DOHH2 (cell line): ENCODE results near the gene MYO10.

Source experiments
- H3F3A ChIP-seq: fragments of 200-600 bp; sonication (generic), shearing (Covaris generic); 2 replicates; pipeline ENCODE4 v1.6.0; 2016; ENCODE audit warnings: antibody characterized with exemption, mild to moderate bottlenecking; ENCODE audit not compliant: control insufficient read depth, insufficient read depth
- H3K27ac ChIP-seq: fragments of 200-600 bp; sonication (generic); 2 replicates; pipeline ENCODE4 v1.5.1; 2014; ENCODE audit warnings: low read depth, mild to moderate bottlenecking, low read length, moderate library complexity
- H3K27me3 ChIP-seq: fragments of 200-600 bp; sonication (generic); 2 replicates; pipeline ENCODE4 v1.6.1; 2014; ENCODE audit warnings: mild to moderate bottlenecking, low read length, mixed read lengths; ENCODE audit not compliant: control insufficient read depth
- H3K36me3 ChIP-seq: fragments of 200-600 bp; sonication (generic); 2 replicates; pipeline ENCODE4 v1.6.1; 2014; ENCODE audit warnings: mild to moderate bottlenecking, low read length, moderate library complexity, mixed read lengths; ENCODE audit not compliant: control insufficient read depth
- H3K4me1 ChIP-seq: fragments of 200-600 bp; sonication (generic); 2 replicates; pipeline ENCODE4 v1.6.1; 2014; ENCODE audit warnings: mild to moderate bottlenecking, low read length, mixed read lengths; ENCODE audit not compliant: control insufficient read depth
- H3K4me2 ChIP-seq: fragments of 200-600 bp; sonication (generic); 2 replicates; pipeline ENCODE4 v1.6.0; 2014; ENCODE audit warnings: mild to moderate bottlenecking, low read length, moderate library complexity
- H3K4me3 ChIP-seq: fragments of 200-600 bp; sonication (generic); 2 replicates; pipeline ENCODE4 v1.5.1; 2014; ENCODE audit warnings: mild to moderate bottlenecking, low read length, mixed read lengths
- H3K79me2 ChIP-seq: fragments of 200-600 bp; sonication (generic); 2 replicates; pipeline ENCODE4 v1.6.1; 2014; ENCODE audit warnings: mild to moderate bottlenecking, low read length, mixed read lengths; ENCODE audit not compliant: control insufficient read depth
- H3K9me2 ChIP-seq: fragments of 200-600 bp; sonication (generic); replicated peaks from 2 replicates; pipeline ENCODE4 v1.6.1; 2014; ENCODE audit warnings: mild to moderate bottlenecking, low read length, mixed read lengths; ENCODE audit not compliant: control insufficient read depth
- H3K9me3 ChIP-seq: fragments of 200-600 bp; sonication (generic); 2 replicates; pipeline ENCODE4 v1.6.1; 2014; ENCODE audit warnings: antibody characterized with exemption, low read length, mixed read lengths; ENCODE audit not compliant: control insufficient read depth, insufficient read depth
- H4K20me1 ChIP-seq: fragments of 200-600 bp; sonication (generic); 2 replicates; pipeline ENCODE4 v1.6.0; 2014; ENCODE audit warnings: low read depth, mild to moderate bottlenecking, antibody characterized with exemption, low read length, moderate library complexity; ENCODE audit not compliant: control insufficient read depth, insufficient read depth
- EZH2phosphoT487 ChIP-seq: fragments of 200-600 bp; sonication (generic); IDR thresholded peaks from 2 replicates; pipeline ENCODE4 v1.6.1; 2017; ENCODE audit warnings: borderline replicate concordance, mild to moderate bottlenecking, antibody characterized with exemption, low read length, moderate library complexity, mixed read lengths
- TF ChIP-seq, protein P1 (sequence below): fragments of 200-600 bp; sonication (generic); IDR thresholded peaks from one replicate; pipeline ENCODE4 v1.5.1; 2014; ENCODE audit warnings: antibody characterized with exemption, mild to moderate bottlenecking, low read depth, low read length; ENCODE audit not compliant: poor library complexity, severe bottlenecking

The MYO10 gene

DNA sequence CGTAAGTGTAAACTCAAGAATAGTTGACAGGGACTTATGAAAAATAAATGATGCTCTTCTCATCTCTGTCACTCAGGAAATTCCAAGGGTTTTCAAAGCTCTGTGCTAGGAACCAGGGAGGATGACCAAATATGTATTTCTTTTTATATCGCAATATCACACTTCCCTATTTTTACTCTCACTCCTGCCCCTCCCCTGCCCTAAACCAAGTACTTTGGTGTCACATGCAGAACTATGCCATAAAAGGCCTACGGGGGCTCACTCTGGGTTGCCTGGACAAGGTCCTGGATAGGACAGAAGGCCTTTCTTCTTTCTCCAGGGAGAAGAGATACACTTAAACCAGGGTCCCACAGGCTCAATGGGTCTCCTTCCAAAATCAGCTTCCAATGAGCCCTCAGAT lies 311.0 kb downstream of the MYO10 start:
- Histone ChIP-seq H3K36me3 (no peaks in the 10 kb centered on the region), H3K4me1 (no peaks in the 10 kb centered on the region), H3K9me2 (no peaks in the 10 kb centered on the region), H3K27ac (no peak overlapping the region), H3K27me3 (no peaks in the 10 kb centered on the region), H3K9me3 (no peaks in the 10 kb centered on the region), H3K4me2 (no peak overlapping the region), H3K4me3 (no peak overlapping the region), H3F3A (no peaks in the 10 kb centered on the region), H3K79me2 (no peaks in the 10 kb centered on the region), H4K20me1 (no peaks in the 10 kb centered on the region)
- TF ChIP-seq, protein P1, sequence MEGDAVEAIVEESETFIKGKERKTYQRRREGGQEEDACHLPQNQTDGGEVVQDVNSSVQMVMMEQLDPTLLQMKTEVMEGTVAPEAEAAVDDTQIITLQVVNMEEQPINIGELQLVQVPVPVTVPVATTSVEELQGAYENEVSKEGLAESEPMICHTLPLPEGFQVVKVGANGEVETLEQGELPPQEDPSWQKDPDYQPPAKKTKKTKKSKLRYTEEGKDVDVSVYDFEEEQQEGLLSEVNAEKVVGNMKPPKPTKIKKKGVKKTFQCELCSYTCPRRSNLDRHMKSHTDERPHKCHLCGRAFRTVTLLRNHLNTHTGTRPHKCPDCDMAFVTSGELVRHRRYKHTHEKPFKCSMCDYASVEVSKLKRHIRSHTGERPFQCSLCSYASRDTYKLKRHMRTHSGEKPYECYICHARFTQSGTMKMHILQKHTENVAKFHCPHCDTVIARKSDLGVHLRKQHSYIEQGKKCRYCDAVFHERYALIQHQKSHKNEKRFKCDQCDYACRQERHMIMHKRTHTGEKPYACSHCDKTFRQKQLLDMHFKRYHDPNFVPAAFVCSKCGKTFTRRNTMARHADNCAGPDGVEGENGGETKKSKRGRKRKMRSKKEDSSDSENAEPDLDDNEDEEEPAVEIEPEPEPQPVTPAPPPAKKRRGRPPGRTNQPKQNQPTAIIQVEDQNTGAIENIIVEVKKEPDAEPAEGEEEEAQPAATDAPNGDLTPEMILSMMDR, result no peak
- TF ChIP-seq EZH2phosphoT487, result no peak

GRCh38 chr5:16619136-16619535 lies 317.0 kb downstream of the MYO10 start:
- Histone ChIP-seq H3K79me2 (no peaks in the 10 kb centered on the region), H4K20me1 (no peaks in the 10 kb centered on the region), H3F3A (no peaks in the 10 kb centered on the region), H3K36me3 (no peaks in the 10 kb centered on the region), H3K4me2 (no peak overlapping the region), H3K4me1 (peaks cover 21% of the 10 kb centered on the region), H3K4me3 (no peak overlapping the region), H3K9me2 (no peaks in the 10 kb centered on the region), H3K9me3 (no peaks in the 10 kb centered on the region), H3K27me3 (peaks cover 40% of the 10 kb centered on the region), H3K27ac (no peak overlapping the region)
- TF ChIP-seq, protein P1, result no peak
- no peak for TF ChIP-seq EZH2phosphoT487

DNA sequence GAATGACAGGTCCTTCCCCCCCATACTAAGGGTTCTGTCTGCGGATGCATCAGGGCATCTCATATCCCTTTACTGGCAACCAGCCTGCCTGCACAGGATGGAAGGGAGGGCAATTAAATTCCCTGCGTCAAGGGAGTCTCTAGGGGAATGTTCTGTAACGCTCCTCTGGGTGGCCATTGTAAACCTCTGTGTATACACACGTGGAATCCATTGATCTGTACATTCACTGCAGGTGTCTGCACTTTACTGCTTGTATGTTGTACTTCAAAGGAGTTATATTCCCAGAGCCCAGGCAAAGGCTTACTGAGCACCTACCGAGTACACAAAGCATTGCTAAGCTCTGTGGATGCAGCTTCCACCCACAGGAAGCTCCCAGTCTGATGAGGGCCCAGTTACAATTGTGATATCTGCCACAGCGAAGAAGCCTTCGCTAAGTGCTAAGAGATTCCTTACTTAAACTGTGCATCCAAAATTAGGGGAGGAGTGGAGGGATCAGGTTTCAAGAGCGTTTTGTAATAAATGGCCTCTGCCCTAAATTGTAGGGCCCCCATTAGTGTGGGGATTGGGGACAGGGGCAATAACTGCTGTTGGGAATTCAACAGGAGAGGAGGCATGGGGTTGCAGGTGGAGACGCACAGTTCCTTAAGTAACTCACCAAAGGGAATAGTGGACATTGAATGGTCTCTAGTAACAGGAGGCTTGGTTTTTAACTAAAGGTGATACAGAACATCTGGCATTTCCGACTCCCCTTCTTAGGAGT lies 317.8 kb downstream of the MYO10 start:
- Histone ChIP-seq H3K27ac (no peak overlapping the region), H3F3A (no peaks in the 10 kb centered on the region), H3K9me3 (no peaks in the 10 kb centered on the region), H3K4me2 (no peak overlapping the region; the same call in 1 of the 2 replicates), H3K36me3 (no peaks in the 10 kb centered on the region), H3K79me2 (no peaks in the 10 kb centered on the region), H3K9me2 (no peaks in the 10 kb centered on the region), H4K20me1 (no peaks in the 10 kb centered on the region), H3K27me3 (peaks cover 40% of the 10 kb centered on the region), H3K4me1 (peaks cover 21% of the 10 kb centered on the region), H3K4me3 (no peak overlapping the region)
- TF ChIP-seq EZH2phosphoT487, result no peak
- TF ChIP-seq, protein P1, result no peak
